A549 treated with AZD9567 at 1 μM for 4 hours (cell line): ENCODE data around the gene FAM120AOS. TPM values are rescaled to one million over a fixed set of nuclear protein-coding genes. Genes with fewer than 3 reads are reported as not detected.

Experiments used
- total RNA-seq: library from RNA; stranded (reverse); fragments of 200-300 nt; extraction: Qiagen RNA extraction; gene quantifications from 5 replicates; pipeline ENCODE4 v1.2.3, GENCODE V29; 2022; ENCODE audit not compliant: insufficient read depth

FAM120AOS gene
- 47.1 to 52.6 TPM (median 51.1 TPM) in 5 replicates for total RNA-seq

GRCh38 chr9:93453047-93453914, at the start of gene FAM120AOS:
FAM120AOS (minus strand) TSS chr9:93453581; CDS start chr9:93452709, 872 bp downstream.

GRCh38 chr9:93450945-93451815, 2.2 kb downstream of the FAM120AOS start, which contains the start of gene FAM120A:
FAM120A (plus strand) TSS chr9:93451685; CDS start chr9:93451916, 231 bp downstream.

Other genes starting within 250 kb of the FAM120AOS start
- gene FAM120A, start 1.9 kb downstream of the FAM120AOS start, total RNA-seq = 65.8 to 79.1 TPM (median 73.5 TPM) in 5 replicates
- 13.2 to 15.5 TPM (median 15.0 TPM) in 5 replicates for gene PHF2, start 123.0 kb upstream of the FAM120AOS start, total RNA-seq